SK-N-SH (cell line): ENCODE measurements around the gene RNF149.

Source experiments
- CHD2 ChIP-seq: fragments of 150-350 bp; IDR thresholded peaks from 2 replicates; pipeline ENCODE4 v1.6.1; 2018; ENCODE audit warnings: low read length; ENCODE audit not compliant: partially characterized antibody
- CTCF ChIP-seq: fragments of 200-600 bp; sonication (generic); IDR thresholded peaks from 2 replicates; pipeline ENCODE4 v1.6.1; 2017; ENCODE audit warnings: antibody characterized with exemption, mild to moderate bottlenecking, moderate library complexity
- FOXJ3 ChIP-seq: sonication (generic); formaldehyde crosslinking; IDR thresholded peaks from 2 replicates; pipeline ENCODE4 v1.5.1; 2020; ENCODE audit warnings: mild to moderate bottlenecking, missing genetic modification reagents
- IRF3 ChIP-seq: fragments of 150-350 bp; IDR thresholded peaks from 2 replicates; pipeline ENCODE4 v1.6.1; 2016; ENCODE audit warnings: mild to moderate bottlenecking, low read depth, low read length
- MAX ChIP-seq: IDR thresholded peaks from 2 replicates; pipeline ENCODE4 v1.4.0; 2012; ENCODE audit warnings: low read depth
- MEF2A ChIP-seq: IDR thresholded peaks from 2 replicates; pipeline ENCODE4 v1.4.0; 2012; ENCODE audit warnings: low read depth, borderline replicate concordance
- MXI1 ChIP-seq: IDR thresholded peaks from 2 replicates; pipeline ENCODE4 v1.6.1; 2012; ENCODE audit warnings: mild to moderate bottlenecking, low read depth, low read length, improper control_type of control experiment
- NRF1 ChIP-seq: IDR thresholded peaks from 2 replicates; pipeline ENCODE4 v1.6.1; 2012; ENCODE audit warnings: low read depth, mild to moderate bottlenecking, low read length
- PBX3 ChIP-seq: IDR thresholded peaks from 2 replicates; pipeline ENCODE4; 2012
- POLR2AphosphoS5 ChIP-seq: IDR thresholded peaks from 2 replicates; pipeline ENCODE4 v1.6.1; 2012; ENCODE audit warnings: low read depth, low read length
- RCOR1 ChIP-seq: fragments of 150-350 bp; IDR thresholded peaks from 2 replicates; pipeline ENCODE4 v1.6.1; 2017; ENCODE audit warnings: antibody characterized with exemption, low read length
- TAF1 ChIP-seq: IDR thresholded peaks from 2 replicates; pipeline ENCODE4 v1.6.1; 2012; ENCODE audit warnings: low read depth, mild to moderate bottlenecking, low read length, moderate library complexity, borderline replicate concordance

GRCh38 chr2:101327863-101328394 is 19.4 kb upstream of the RNF149 start:
- TF ChIP-seq NRF1 = no peak
- TF ChIP-seq CTCF = no peak
- no peak for TF ChIP-seq CHD2
- no peak for TF ChIP-seq FOXJ3 (CRISPR knock-in tag)
- no peak for TF ChIP-seq MAX
- no peak for TF ChIP-seq MXI1
- no peak for TF ChIP-seq POLR2AphosphoS5
- TF ChIP-seq IRF3 = no peak
- no peak for TF ChIP-seq TAF1
- TF ChIP-seq RCOR1 = no peak
- no peak for TF ChIP-seq MEF2A
- TF ChIP-seq PBX3 = no peak
